Endothelial cell of umbilical vein (primary cell): Measurements from ENCODE around the gene USP43. TPM values are rescaled to one million over a fixed set of nuclear protein-coding genes. Genes with fewer than 3 reads are reported as not detected.

Experiments
- BruUV-seq: library from RNA; stranded (reverse); fragments of 400-500 nt; replicated peaks from 2 replicates; lab custom pipeline; 2021; lab: Mats Ljungman, UMichigan
- CTCF ChIA-PET: fragments of 300-600, 350-600 bp; sonication (Branson Sonifier 250); formaldehyde crosslinking; loops from one replicate; lab custom pipeline; 2021; ENCODE audit warnings: antibody characterized with exemption, inconsistent platforms; lab: Charles Lee
- POLR2A ChIA-PET: fragments of 300-600, 350-600 bp; sonication (Branson Sonifier 250); formaldehyde crosslinking; loops from one replicate; lab custom pipeline; 2021; ENCODE audit warnings: antibody characterized with exemption, inconsistent platforms; lab: Charles Lee
- DNase-seq: peaks from one replicate; pipeline ENCODE4 v3.0.0-alpha.2; 2011; ENCODE audit warnings: low read depth, low spot score
- FAIRE-seq: peaks from 2 replicates; lab custom pipeline; 2011; peaks lifted over from hg19 to GRCh38; lab: Jason Lieb, UNC
- H2AFZ ChIP-seq: 2 replicates; pipeline ENCODE4 v1.6.0; 2012; ENCODE audit warnings: low read depth, low read length, control low read depth, inconsistent platforms
- H3K27ac ChIP-seq: 2 replicates; pipeline ENCODE4 v1.5.1; 2011; ENCODE audit warnings: low read depth, mild to moderate bottlenecking, control low read depth, low read length, moderate library complexity; ENCODE audit not compliant: insufficient read depth
- H3K27me3 ChIP-seq, 2 experiments: 2 replicates each; pipeline versions ENCODE4 v1.6.0 to v1.6.1; 2011; ENCODE audit warnings: low read length in 2 of 2, mixed read lengths in 1 of 2; ENCODE audit not compliant: control insufficient read depth in 2 of 2, insufficient read depth in 2 of 2
- H3K36me3 ChIP-seq, 2 experiments: 2 replicates in 1 of 2; 3 replicates in 1 of 2; pipeline ENCODE4 v1.5.1; 2011; ENCODE audit warnings: low read length in 2 of 2, mild to moderate bottlenecking in 1 of 2, moderate library complexity in 1 of 2; ENCODE audit not compliant: control insufficient read depth in 2 of 2, insufficient read depth in 2 of 2; ENCODE audit errors: extremely low read depth in 1 of 2
- H3K4me1 ChIP-seq: 3 replicates; pipeline ENCODE4 v1.5.1; 2011; ENCODE audit warnings: mild to moderate bottlenecking, low read length; ENCODE audit not compliant: control insufficient read depth, insufficient read depth; ENCODE audit errors: extremely low read depth
- H3K4me2 ChIP-seq: 2 replicates; pipeline ENCODE4 v1.6.1; 2011; ENCODE audit warnings: low read length, control low read depth, mixed read lengths; ENCODE audit not compliant: insufficient read depth
- H3K4me3 ChIP-seq, 3 experiments: fragments of 200-600 bp in 1 of 3; sonication (generic), shearing (Covaris generic) in 1 of 3; replicated peaks in 1 of 3; 2 replicates each; pipeline ENCODE4 v1.5.1; 2011 to 2016; ENCODE audit warnings: control low read depth in 3 of 3, low read length in 3 of 3, mild to moderate bottlenecking in 2 of 3, inconsistent platforms in 1 of 3, low read depth in 1 of 3, moderate library complexity in 1 of 3; ENCODE audit not compliant: insufficient read depth in 1 of 3
- H3K79me2 ChIP-seq: 2 replicates; pipeline ENCODE4 v1.6.0; 2012; ENCODE audit warnings: low read length, inconsistent platforms; ENCODE audit not compliant: control insufficient read depth, insufficient read depth
- H3K9ac ChIP-seq: replicated peaks from 2 replicates; pipeline ENCODE3; 2011; ENCODE audit warnings: low read length, control low read depth; ENCODE audit not compliant: insufficient read depth; ENCODE audit errors: extremely low read depth
- H3K9me1 ChIP-seq: replicated peaks from 3 replicates; pipeline ENCODE4 v1.6.0; 2011; ENCODE audit warnings: mild to moderate bottlenecking, low read length; ENCODE audit not compliant: control insufficient read depth, insufficient read depth; ENCODE audit errors: extremely low read depth
- H3K9me3 ChIP-seq: replicated peaks from 2 replicates; pipeline ENCODE4 v1.5.1; 2012; ENCODE audit warnings: low read length, inconsistent platforms; ENCODE audit not compliant: control insufficient read depth, insufficient read depth
- H4K20me1 ChIP-seq: replicated peaks from 2 replicates; pipeline ENCODE3; 2011; ENCODE audit warnings: mild to moderate bottlenecking, low read length; ENCODE audit not compliant: control insufficient read depth, insufficient read depth; ENCODE audit errors: extremely low read depth
- EZH2 ChIP-seq: IDR thresholded peaks from 2 replicates; pipeline ENCODE4 v1.6.1; 2012; ENCODE audit warnings: borderline replicate concordance, low read depth, mild to moderate bottlenecking, moderate library complexity, low read length, inconsistent platforms; ENCODE audit not compliant: severe bottlenecking
- FOS ChIP-seq: IDR thresholded peaks from 2 replicates; pipeline ENCODE4 v1.6.1; 2011; ENCODE audit warnings: mild to moderate bottlenecking, low read length, moderate library complexity, borderline replicate concordance; ENCODE audit not compliant: insufficient read depth
- GATA2 ChIP-seq: IDR thresholded peaks from 2 replicates; pipeline ENCODE4 v1.7.0; 2011; ENCODE audit warnings: low read depth, mild to moderate bottlenecking, moderate library complexity, mixed read lengths, low read length; ENCODE audit not compliant: insufficient read length, insufficient read depth
- JUN ChIP-seq: IDR thresholded peaks from 2 replicates; pipeline ENCODE4 v1.6.1; 2011; ENCODE audit warnings: borderline replicate concordance, low read depth; ENCODE audit not compliant: insufficient read length, insufficient read depth
- MYC ChIP-seq: IDR thresholded peaks from one replicate; pipeline ENCODE4 v1.6.1; 2011; ENCODE audit warnings: mild to moderate bottlenecking, low read depth, low read length
- POLR2A ChIP-seq: IDR thresholded peaks from 2 replicates; pipeline ENCODE4 v1.6.1; 2012; ENCODE audit warnings: low read depth, mild to moderate bottlenecking, control low read depth, low read length
- POLR2AphosphoS5 ChIP-seq: IDR thresholded peaks from 2 replicates; pipeline ENCODE4 v1.6.1; 2012; ENCODE audit warnings: low read depth, mild to moderate bottlenecking, control low read depth, low read length, moderate library complexity; ENCODE audit not compliant: insufficient read depth
- dilution Hi-C: fragments of 300-500 bp; cut with MboI; formaldehyde crosslinking; loops from one replicate; pipeline ENCODE4 v1.15.0; 2019; ENCODE audit warnings: low sequenced_read_pairs; ENCODE audit not compliant: extremely low pct_ligation_motif_present
- intact Hi-C: fragments of 100-400 bp; cut with micrococcal nuclease; formaldehyde crosslinking; loops from one replicate; pipeline ENCODE4 v1.10.0; 2022
- polyA plus RNA-seq, 4 experiments: library from polyadenylated mRNA; depleted of rRNA in 3 of 4; stranded (reverse) in 3 of 4; unstranded in 1 of 4; fragments of >200 nt; gene quantifications; 2 replicates each; pipeline versions ENCODE4 v1.2.1 to v1.2.3, GENCODE V29; 2011 to 2012; ENCODE audit warnings: missing spikeins in 1 of 4
- total RNA-seq: library from RNA; stranded (reverse); gene quantifications from 2 replicates; pipeline ENCODE4 v1.2.3, GENCODE V29; 2021
- TF ChIP-seq, protein P1 (sequence below), 2 donors: IDR thresholded peaks; 1 replicate in 1 of 2; 2 replicates in 1 of 2; pipeline ENCODE4 v1.5.1; 2011; ENCODE audit warnings: low read length in 2 of 2, mild to moderate bottlenecking in 2 of 2, moderate library complexity in 2 of 2, control low read depth in 1 of 2, inconsistent platforms in 1 of 2, low read depth in 1 of 2; ENCODE audit not compliant: insufficient read depth in 1 of 2; ENCODE audit errors: extremely low read depth in 1 of 2
- TF ChIP-seq, protein P2 (sequence below): IDR thresholded peaks from 2 replicates; pipeline ENCODE4 v1.6.1; 2011; ENCODE audit not compliant: insufficient read depth, insufficient read length

The USP43 gene
- total and polyA plus RNA-seq, 2 donors (not counting 3 experiments of a cell fraction or from before 2014, with no cell fraction given), result 0.01 TPM; not detected in 1

DNA sequence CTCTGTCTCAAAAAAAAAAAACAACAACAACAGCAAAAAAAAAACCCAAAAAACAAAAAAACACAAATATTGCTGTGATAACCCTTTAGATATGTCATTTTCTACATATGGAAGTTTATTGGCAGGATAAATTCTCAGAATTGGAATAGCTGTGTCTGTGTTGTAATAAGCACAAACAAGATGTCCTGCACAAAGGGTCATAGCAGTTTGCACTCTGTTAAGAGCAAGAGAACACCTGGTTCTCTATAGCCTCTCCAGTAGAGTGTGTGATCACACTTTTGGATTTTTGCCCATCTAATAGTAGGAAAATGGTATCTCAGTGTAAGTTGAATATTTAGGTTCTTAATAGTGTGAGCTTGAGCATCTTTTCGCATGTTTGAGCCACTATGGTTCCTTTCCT, 60.4 kb downstream of the USP43 start:
- Histone ChIP-seq H3K36me3 (no peaks in the 10 kb centered on the region), H3K4me3 (no peak overlapping the region), H3K9me3 (no peaks in the 10 kb centered on the region), H2AFZ (no peak overlapping the region), H4K20me1 (no peaks in the 10 kb centered on the region), H3K9ac (no peak overlapping the region), H3K27ac (no peak overlapping the region), H3K4me1 (no peaks in the 10 kb centered on the region), H3K79me2 (no peaks in the 10 kb centered on the region), H3K27me3 (no peaks in the 10 kb centered on the region), H3K4me2 (no peak overlapping the region), H3K9me1 (no peaks in the 10 kb centered on the region)
- FAIRE-seq (no peak), DNase-seq (no peak)
- intact Hi-C loops (no loop called here), dilution Hi-C loops (no loop called here)
- ChIA-PET POLR2A (no interaction called here), CTCF (interaction anchor here (0.7 kb wide), 1 partner anchor 911 kb away, joined by 3 read pairs; no protein-coding TSS in a partner anchor)
- no TSS peak for BruUV-seq
- TF ChIP-seq, protein P1, sequence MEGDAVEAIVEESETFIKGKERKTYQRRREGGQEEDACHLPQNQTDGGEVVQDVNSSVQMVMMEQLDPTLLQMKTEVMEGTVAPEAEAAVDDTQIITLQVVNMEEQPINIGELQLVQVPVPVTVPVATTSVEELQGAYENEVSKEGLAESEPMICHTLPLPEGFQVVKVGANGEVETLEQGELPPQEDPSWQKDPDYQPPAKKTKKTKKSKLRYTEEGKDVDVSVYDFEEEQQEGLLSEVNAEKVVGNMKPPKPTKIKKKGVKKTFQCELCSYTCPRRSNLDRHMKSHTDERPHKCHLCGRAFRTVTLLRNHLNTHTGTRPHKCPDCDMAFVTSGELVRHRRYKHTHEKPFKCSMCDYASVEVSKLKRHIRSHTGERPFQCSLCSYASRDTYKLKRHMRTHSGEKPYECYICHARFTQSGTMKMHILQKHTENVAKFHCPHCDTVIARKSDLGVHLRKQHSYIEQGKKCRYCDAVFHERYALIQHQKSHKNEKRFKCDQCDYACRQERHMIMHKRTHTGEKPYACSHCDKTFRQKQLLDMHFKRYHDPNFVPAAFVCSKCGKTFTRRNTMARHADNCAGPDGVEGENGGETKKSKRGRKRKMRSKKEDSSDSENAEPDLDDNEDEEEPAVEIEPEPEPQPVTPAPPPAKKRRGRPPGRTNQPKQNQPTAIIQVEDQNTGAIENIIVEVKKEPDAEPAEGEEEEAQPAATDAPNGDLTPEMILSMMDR (IDR thresholded peaks at IDR 0.05; ENCODE audit: extremely low read depth in 1 of 2, insufficient read depth in 1 of 2, low read depth in 1 of 2, low read length in 2 of 2), result no peak
- TF ChIP-seq JUN (no peak), MYC (no peak), POLR2A (no peak), FOS (no peak), POLR2AphosphoS5 (no peak), EZH2 (no peak), GATA2 (no peak)
- TF ChIP-seq, protein P2, sequence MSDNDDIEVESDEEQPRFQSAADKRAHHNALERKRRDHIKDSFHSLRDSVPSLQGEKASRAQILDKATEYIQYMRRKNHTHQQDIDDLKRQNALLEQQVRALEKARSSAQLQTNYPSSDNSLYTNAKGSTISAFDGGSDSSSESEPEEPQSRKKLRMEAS, result no peak
